Right cardiac atrium (tissue), 5 donors: ENCODE results near the gene MACROD2. TPM values are rescaled to one million over a fixed set of nuclear protein-coding genes. Genes with fewer than 3 reads are reported as not detected.

ENCODE experiments used
- ATAC-seq, 2 donors: fragments of 200-7000 bp; cut with Tn5 transposase; one replicate each; pipeline versions ENCODE4 v1.8.0 to v1.9.1; 2020; ENCODE audit warnings: moderate library complexity in 2 of 2, mild to moderate bottlenecking in 1 of 2
- DNase-seq, 3 donors: peaks; one replicate each; pipeline ENCODE4 v3.0.0-alpha.2; 2020
- H3K27ac ChIP-seq: one replicate; pipeline ENCODE4 v1.5.1; 2013; ENCODE audit warnings: mild to moderate bottlenecking, low read length, control low read depth, moderate library complexity
- H3K27me3 ChIP-seq: one replicate; pipeline ENCODE4 v1.6.1; 2013; ENCODE audit not compliant: control insufficient read depth, insufficient read depth
- H3K4me1 ChIP-seq: one replicate; pipeline ENCODE4 v1.6.1; 2013; ENCODE audit warnings: low read length; ENCODE audit not compliant: control insufficient read depth, insufficient read depth
- H3K4me3 ChIP-seq: one replicate; pipeline ENCODE4 v1.5.1; 2013; ENCODE audit warnings: low read length, control low read depth
- H3K9me3 ChIP-seq: one replicate; pipeline ENCODE4 v1.6.1; 2013; ENCODE audit warnings: low read length; ENCODE audit not compliant: control insufficient read depth
- WGBS: extraction: QIAGEN DNeasy Blood & Tissue Kit; methylation state at CpG from one replicate; pipeline ENCODE4 v1.1.7; 2013; 5-methylcytosine and 5-hydroxymethylcytosine counted together
- intact Hi-C, 4 donors: fragments of 100-400 bp; cut with DNase I; formaldehyde crosslinking; loops; one replicate each; pipeline versions ENCODE4 v1.11.0 to v1.14.0; 2022 to 2023
- polyA plus RNA-seq: library from polyadenylated mRNA; stranded (reverse); fragments of 200-250 nt; gene quantifications from one replicate; pipeline ENCODE4 v1.2.3, GENCODE V29; 2013
- total RNA-seq, 4 donors: library from RNA; stranded (reverse); fragmentation: NEBNext Ultra II Directional; extraction: Animal tissue kit (Norgen Biotek cat#: 25700); gene quantifications; one replicate each; pipeline ENCODE4 v1.2.1, GENCODE V29; 2021
- donor health status: healthy with polysubstance abuse.
- donor health status: DM: no; HTN: yes; CAD: no.
- donor health status: DM: no; HTN: no; CAD: no.
- donor health status: DM: no; HTN: yes; CAD: no; lungs with severe emphysema.
- donor health status: DM: yes; HTN: yes; CAD: no.

The MACROD2 gene
- total and polyA plus RNA-seq, 5 donors, result 0.61 to 4.4 (median 2.4) TPM

DNA sequence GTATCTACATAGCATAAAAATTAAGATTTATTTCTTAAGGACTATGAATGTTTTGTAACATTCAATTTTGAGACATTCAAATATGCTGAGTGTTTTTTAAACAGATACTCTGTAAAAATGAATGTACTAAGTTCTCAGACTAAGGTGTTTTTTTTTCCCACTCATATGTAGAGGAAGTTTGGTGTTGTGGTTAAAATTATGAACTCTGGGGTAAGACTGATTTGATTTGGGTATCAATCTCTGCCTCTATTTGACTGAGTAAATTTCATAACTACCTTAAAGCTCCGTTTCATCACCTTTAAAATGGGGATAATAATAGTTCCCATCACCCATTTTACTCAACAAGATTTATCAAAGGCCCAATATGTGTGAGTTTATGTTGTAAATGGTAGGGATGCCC, 728.7 kb downstream of the MACROD2 start:
- 73% methylated on average over 1 of the region's 1 CpG for WGBS
- ATAC-seq (no peak), DNase-seq (no peak)
- intact Hi-C loops, result no loop called here
- Histone ChIP-seq H3K4me1 (no peaks in the 10 kb centered on the region), H3K9me3 (no peaks in the 10 kb centered on the region), H3K27me3 (no peaks in the 10 kb centered on the region), H3K27ac (no peak overlapping the region), H3K4me3 (no peak overlapping the region)

DNA sequence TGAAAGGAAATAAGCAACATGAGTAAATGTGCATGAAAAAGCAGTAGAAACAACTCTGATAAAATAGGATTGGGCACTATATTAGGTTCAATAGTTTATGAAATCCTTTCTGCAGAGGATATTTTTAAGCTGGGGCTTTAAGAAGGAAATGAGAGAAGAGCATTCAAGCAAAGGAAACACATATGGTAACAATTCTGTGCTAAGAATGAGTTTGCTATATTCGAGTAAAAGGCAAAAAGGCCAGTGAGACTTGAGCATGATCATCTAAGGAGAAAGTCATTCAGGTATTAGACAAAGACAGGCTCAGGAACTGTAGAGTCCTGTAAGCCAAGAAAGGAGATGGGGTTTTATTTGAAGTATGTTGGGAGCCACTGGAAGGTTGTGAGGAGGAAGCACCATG, 729.2 kb downstream of the MACROD2 start:
- DNase-seq (no peak), ATAC-seq (no peak)
- Histone ChIP-seq H3K9me3 (no peaks in the 10 kb centered on the region), H3K4me1 (no peaks in the 10 kb centered on the region), H3K27ac (no peak overlapping the region), H3K27me3 (no peaks in the 10 kb centered on the region), H3K4me3 (no peak overlapping the region)
- WGBS, result 59% methylated on average over 1 of the region's 1 CpG
- intact Hi-C loops, result no loop called here

DNA sequence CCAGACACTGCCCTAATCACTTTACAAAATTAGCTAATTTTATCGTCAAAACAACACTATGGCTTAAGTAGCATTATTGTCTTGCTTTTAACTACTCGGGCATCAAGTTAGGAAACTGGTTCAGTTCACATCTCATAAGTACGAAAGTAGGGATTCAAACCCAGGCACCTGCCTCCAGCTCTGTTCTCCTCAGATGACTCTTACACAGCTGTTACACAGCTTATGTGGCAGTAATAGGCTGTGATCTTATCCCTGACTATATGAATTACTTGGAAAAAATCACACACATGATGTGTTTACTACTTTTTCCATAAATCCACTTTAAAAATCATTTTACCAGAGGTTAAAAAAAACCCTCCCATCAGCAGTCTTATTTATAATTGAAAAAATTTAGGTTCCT, 731.3 kb downstream of the MACROD2 start:
- 89% methylated on average over 3 of the region's 3 CpGs for WGBS
- intact Hi-C loops, result no loop called here
- ATAC-seq (no peak), DNase-seq (no peak)
- Histone ChIP-seq H3K4me3 (no peak overlapping the region), H3K27ac (no peak overlapping the region), H3K4me1 (no peaks in the 10 kb centered on the region), H3K27me3 (no peaks in the 10 kb centered on the region), H3K9me3 (no peaks in the 10 kb centered on the region)

DNA sequence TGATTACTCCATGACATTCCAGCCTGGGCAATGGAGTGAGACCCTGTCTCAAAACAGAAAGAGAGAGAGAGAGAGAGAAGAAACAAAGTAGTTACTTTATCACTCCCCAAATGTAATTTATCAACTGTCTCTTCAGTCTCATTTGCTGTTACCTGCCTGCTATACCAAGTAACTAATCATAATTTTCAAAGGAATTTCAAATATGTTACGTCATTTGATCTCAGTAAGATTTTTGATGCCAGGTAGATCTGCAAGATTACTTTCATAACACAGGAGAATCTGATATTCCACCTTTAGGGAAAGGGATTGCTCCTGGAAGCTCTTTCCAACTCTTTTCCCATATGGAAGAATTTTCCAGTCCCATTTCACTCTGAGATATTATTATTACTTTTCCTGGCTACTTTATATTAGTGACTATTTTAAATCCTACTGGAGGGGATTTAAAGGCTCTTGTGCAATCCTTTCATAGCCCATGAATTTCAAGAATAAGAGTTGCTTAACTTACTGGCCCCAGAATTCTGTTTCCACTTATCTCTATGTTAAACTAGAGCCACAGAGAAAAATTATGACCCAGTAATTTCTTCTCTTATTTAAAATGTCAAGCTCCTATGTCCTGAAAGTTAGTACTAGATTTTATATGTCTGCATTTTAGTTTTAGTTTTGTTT, 732.3 kb downstream of the MACROD2 start:
- intact Hi-C loops, result no loop called here
- WGBS, result 75% methylated on average over 1 of the region's 1 CpG
- ATAC-seq, result no peak

DNA sequence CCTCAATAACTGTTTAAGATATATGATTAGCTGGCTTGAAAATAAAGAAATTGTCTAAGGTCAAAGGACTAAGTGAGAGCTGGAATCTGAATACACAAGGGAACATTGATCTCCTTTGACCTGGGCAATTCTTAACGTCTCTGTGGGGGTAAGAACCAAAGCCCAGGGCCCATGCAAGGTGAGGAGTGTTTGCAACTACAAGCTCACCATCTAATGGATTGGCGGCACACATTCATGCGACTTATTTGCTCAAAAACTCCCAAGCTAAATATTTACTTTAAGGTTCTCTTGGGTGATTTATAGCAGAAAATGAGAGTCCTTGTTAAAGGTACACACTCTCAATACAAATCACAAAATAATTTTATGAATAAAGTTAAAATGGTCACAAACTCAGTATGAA, 734.1 kb downstream of the MACROD2 start:
- DNase-seq (no peak), ATAC-seq (no peak)
- WGBS, result 82% methylated on average over 3 of the region's 3 CpGs
- Histone ChIP-seq H3K9me3 (no peaks in the 10 kb centered on the region), H3K4me1 (no peaks in the 10 kb centered on the region), H3K4me3 (no peak overlapping the region), H3K27me3 (no peaks in the 10 kb centered on the region), H3K27ac (no peak overlapping the region)
- intact Hi-C loops, result no loop called here

More for the DNA sequence above, 732.3 kb downstream of the MACROD2 start:
- Histone ChIP-seq H3K4me1 (no peaks in the 10 kb centered on the region), H3K27ac (no peak overlapping the region), H3K27me3 (no peaks in the 10 kb centered on the region), H3K9me3 (no peaks in the 10 kb centered on the region), H3K4me3 (no peak overlapping the region)
- no peak for DNase-seq

DNA sequence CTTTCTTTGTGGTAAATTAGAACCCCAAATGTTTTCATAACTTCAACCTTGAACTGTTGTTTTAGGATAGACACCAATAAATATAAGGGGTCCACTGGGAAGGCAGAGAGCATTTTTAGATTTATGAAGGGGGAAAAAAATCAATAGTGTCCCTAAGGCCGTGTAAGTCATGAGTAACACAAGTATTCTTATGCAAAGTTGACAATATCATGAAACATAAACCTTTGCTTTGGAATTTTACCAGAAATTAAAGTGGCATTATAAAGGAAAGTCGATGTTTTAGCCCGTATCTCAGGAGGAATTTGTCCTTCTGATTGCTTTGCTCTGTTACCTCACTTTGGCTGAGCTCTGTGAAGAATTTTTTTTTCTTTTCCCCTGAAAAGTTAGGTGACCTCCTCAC, 737.0 kb downstream of the MACROD2 start:
- ATAC-seq, result no peak
- H3K4me1 ChIP-seq, result no peaks in the 10 kb centered on the region
- intact Hi-C loops, result no loop called here
- no peak overlapping the region for H3K4me3 ChIP-seq
- no peaks in the 10 kb centered on the region for H3K9me3 ChIP-seq
- H3K27me3 ChIP-seq, result no peaks in the 10 kb centered on the region
- DNase-seq, result no peak
- WGBS, result 75% methylated on average over 3 of the region's 3 CpGs
- H3K27ac ChIP-seq, result no peak overlapping the region

DNA sequence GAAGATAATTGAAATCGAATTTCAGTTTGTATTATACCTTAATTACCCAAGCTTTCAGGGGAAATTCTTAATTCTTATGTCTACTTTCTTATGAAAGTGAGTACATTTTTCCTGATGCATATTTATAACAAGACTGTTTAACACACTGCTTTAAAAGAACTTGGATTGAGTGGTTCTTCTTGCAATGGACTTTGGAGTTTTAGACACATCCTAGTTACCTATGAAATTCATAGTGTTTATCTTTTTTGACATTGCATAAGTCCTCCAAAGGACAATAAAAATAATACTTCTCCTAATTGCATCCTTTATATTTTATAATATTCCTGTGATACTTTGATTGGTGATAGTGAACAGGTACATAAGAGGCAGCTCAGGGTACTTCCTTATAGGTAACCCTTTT, 737.7 kb downstream of the MACROD2 start:
- H3K4me1 ChIP-seq, result no peaks in the 10 kb centered on the region
- no peak overlapping the region for H3K4me3 ChIP-seq
- H3K27ac ChIP-seq, result no peak overlapping the region
- DNase-seq (no peak), ATAC-seq (no peak)
- no peaks in the 10 kb centered on the region for H3K27me3 ChIP-seq
- intact Hi-C loops, result no loop called here
- 72% methylated on average over 1 of the region's 1 CpG for WGBS
- no peaks in the 10 kb centered on the region for H3K9me3 ChIP-seq

DNA sequence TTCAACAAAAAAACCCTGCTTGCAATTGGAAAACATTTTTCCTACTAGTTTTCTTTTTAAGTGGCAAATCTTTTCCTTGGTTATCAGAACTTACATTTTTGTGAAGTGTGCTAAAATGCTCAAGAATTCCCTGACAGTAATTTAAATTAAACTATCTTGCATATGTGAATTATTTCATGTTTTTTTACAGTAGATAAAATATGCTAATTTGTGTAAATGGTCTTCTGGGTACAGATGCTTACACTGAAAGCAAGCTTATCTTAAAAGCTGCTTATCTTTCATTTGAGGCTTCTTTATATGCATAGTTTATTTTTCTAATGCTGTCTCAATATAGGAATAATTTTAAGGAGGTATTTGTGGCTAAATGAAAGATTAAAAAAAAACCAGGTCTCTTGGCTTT, 745.1 kb downstream of the MACROD2 start:
- H3K9me3 ChIP-seq, result no peaks in the 10 kb centered on the region
- H3K4me1 ChIP-seq, result no peaks in the 10 kb centered on the region
- H3K27ac ChIP-seq, result no peak overlapping the region
- intact Hi-C loops, result no loop called here
- no peak for DNase-seq
- ATAC-seq, result no peak
- no peak overlapping the region for H3K4me3 ChIP-seq
- no peaks in the 10 kb centered on the region for H3K27me3 ChIP-seq

DNA sequence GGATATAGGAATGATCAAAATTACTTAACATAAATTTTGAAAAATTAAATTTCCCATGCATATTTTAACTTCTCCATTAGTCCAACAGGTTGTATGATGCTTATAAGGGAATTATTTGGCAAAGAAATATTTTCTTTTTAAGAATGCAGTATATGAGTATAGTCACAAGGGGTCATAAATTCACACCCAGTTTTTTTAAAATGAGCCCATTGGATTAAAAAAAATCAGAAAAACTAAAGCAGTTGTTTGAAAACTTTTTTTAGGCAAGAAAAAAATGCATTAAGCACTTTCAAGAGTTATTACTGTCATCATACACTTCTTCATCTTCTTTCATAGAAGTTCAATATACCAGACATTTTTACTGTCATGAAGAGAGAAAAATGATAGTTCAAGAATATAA, 746.3 kb downstream of the MACROD2 start:
- DNase-seq (no peak), ATAC-seq (no peak)
- Histone ChIP-seq H3K4me3 (no peak overlapping the region), H3K27ac (no peak overlapping the region), H3K27me3 (no peaks in the 10 kb centered on the region), H3K9me3 (no peaks in the 10 kb centered on the region), H3K4me1 (no peaks in the 10 kb centered on the region)
- intact Hi-C loops, result no loop called here

DNA sequence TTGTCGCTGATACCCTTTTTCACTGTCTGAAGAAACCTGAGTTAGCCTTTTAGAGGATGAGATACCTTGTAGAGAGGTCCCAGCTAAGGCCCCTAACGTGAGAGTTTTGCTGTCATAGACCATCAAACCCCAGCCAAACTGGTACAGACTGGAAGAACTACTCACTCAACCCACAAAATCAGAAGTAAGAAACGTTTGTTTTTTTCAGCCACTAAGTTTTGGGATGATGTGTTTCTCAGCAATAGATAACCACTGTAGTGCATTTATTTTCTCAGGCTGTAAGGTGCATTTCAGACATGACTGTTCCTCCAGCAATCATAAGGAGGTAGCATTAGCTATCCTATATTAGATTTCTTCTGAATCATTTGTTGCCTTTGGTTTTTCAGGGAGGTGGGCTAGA, 749.4 kb downstream of the MACROD2 start:
- ATAC-seq, result no peak
- intact Hi-C loops, result no loop called here
- H3K27me3 ChIP-seq, result no peaks in the 10 kb centered on the region
- H3K4me3 ChIP-seq, result no peak overlapping the region
- no peaks in the 10 kb centered on the region for H3K9me3 ChIP-seq
- no peak for DNase-seq
- H3K4me1 ChIP-seq, result no peaks in the 10 kb centered on the region
- 56% methylated on average over 3 of the region's 3 CpGs for WGBS
- no peak overlapping the region for H3K27ac ChIP-seq

DNA sequence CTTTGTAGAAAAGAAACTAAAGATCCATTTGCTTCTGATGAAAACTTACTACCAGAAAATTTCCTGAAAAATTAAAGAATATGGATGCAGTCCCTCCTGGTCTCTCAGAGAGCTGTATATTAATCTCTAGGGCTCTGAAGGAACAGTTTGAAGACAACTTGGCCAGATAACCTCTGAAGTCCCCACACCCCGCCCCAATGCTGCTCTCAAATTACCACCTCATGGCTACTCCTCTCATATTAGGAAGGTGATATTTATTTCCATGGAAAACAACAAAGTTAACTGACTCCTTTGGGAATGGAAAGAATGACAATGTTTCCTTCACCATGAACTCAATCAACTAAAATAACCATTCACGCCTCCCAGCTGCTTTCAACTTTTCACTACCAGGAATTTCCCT, 750.5 kb downstream of the MACROD2 start:
- Histone ChIP-seq H3K4me3 (no peak overlapping the region), H3K9me3 (no peaks in the 10 kb centered on the region), H3K27ac (no peak overlapping the region), H3K4me1 (no peaks in the 10 kb centered on the region), H3K27me3 (no peaks in the 10 kb centered on the region)
- 70% methylated on average over 2 of the region's 2 CpGs for WGBS
- no peak for ATAC-seq
- intact Hi-C loops, result no loop called here
- no peak for DNase-seq

DNA sequence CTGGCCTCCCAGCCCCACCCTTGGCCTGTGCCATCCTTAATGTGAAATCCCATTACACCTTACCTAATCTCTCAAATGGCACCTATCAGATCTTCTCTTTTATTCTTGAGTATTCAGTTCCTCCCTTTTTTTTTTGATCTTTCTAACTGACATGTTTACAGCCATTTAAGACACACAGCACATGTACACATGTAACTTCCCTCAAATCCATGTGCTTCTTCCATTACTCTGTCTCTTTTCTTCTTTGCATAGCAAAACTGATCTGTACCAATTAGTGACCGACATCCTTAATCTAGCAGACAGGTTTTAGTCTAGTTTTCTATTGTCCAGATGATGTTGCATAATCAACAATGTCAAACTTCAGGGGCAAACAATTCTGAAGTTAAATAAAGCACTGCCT, 755.9 kb downstream of the MACROD2 start:
- intact Hi-C loops, result no loop called here
- no peaks in the 10 kb centered on the region for H3K9me3 ChIP-seq
- H3K27ac ChIP-seq, result no peak overlapping the region
- ATAC-seq (no peak), DNase-seq (no peak)
- H3K4me3 ChIP-seq, result no peak overlapping the region
- 100% methylated on average over 1 of the region's 1 CpG for WGBS
- no peaks in the 10 kb centered on the region for H3K27me3 ChIP-seq
- H3K4me1 ChIP-seq, result no peaks in the 10 kb centered on the region
